Raji (cell line): ENCODE data around the gene RXFP1.

Source experiments
- POLR2A ChIP-seq: IDR thresholded peaks from 2 replicates; pipeline ENCODE4 v1.6.1; 2011; ENCODE audit warnings: low read depth, low read length, control low read depth; ENCODE audit not compliant: insufficient read depth

RXFP1 gene

DNA sequence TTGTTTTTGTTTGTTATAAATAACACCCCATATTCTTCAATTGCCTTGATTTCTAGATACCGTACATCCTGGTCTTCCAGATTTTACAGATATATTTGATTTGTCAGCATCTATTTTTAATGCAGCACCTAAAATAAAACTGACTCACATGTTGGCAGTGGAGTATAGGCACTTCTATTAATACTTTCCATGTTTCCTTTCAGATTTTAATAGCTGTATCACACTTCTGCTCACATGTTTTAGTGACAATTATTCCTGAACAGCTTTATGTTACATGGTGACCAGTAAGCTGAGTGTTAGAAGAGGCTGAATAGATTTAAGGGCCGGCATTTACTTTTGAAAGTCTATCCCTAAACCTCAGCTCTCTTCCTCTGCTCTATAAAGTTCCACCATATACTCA, 103.9 kb downstream of the RXFP1 start:
- TF ChIP-seq POLR2A, result no peak

DNA sequence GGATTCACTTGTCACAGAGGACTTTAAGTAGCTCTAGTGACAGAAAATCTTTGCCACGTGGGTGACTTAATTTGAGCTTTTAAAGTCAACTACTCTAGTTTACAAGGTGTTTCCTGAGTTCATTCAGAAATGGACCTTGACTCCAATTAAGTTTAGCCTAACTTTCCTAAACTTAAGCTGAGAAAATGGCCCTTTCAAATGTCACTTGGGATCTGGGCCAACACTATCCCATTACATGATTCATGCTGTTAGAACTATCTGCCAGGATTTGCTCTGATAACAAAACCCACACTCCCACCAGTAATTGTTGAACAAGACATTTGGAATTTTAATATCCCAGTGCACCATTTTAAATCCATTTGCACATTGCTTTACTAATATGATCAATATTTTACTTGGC, 109.2 kb downstream of the RXFP1 start:
- no peak for TF ChIP-seq POLR2A

DNA sequence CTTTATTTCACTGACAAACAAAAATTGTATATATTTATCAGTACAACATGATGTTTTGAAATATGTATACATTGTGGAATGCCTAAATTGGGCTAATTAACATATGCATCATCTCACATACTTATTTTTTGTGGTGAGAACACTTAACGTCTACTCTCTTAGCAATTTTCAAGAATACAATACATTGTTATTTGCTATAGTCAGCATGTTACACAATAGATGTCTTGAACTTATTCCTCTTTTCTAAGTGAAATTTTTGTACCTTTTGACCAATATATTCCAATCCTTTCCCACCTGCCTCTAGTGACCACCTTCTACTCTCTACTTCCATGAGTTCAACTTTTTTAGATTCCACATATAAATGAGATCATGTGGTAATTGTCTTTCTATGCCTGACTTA, 114.9 kb downstream of the RXFP1 start:
- no peak for TF ChIP-seq POLR2A

DNA sequence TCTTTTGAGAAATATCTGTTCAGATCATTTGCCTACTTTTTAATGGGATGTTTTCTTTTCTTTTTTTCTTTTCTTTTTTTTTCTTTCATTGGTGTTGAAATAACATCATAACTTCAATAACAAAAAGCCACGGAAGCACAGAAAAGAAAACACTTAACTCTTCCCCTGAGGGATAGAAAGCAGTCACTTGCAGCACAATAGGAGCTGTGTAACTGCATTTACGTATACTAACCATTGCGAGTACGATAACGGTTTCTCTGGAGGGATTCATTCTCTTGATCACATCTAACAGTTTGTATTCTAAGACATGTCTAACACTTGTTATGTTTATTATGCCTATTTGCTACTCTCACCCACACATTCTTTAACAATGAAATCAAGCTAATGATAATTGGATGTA, 122.7 kb downstream of the RXFP1 start:
- no peak for TF ChIP-seq POLR2A

DNA sequence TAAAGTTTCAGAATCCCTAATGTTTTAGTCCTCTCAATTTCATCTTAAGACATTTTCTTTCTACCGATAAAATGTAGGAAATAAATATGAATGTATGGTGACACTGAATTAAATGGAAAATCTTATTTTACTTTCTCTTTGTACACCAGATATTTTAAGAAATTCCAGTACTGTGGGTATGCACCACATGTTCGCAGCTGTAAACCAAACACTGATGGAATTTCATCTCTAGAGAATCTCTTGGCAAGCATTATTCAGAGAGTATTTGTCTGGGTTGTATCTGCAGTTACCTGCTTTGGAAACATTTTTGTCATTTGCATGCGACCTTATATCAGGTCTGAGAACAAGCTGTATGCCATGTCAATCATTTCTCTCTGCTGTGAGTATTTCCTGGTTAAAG, 123.1 kb downstream of the RXFP1 start:
- no peak for TF ChIP-seq POLR2A

DNA sequence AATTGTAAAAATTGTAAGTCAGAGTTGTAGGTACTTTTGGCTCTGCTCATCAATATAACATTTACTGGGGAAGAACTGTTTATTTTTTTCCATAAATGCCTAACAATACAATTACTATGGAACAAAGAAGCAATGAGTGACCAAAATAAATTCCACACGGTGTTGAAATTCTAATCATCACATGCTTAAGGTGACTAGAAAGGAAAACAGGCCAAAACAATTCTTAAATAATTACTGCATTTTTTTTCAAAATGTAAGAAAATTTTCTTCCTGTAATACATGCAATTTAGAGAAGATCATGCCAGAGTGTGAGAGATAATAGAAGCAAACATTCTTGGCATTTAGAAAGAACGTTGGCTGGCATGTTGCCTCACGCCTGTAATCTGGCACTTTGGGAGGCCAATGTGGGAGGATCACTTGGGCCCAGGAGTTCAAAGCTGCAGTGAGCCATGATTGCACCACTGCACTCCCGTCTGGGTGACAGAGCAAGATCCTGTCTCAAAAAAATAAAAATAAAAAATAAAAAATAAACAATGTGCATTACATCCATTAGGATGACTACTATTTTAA, 127.5 kb downstream of the RXFP1 start:
- no peak for TF ChIP-seq POLR2A

DNA sequence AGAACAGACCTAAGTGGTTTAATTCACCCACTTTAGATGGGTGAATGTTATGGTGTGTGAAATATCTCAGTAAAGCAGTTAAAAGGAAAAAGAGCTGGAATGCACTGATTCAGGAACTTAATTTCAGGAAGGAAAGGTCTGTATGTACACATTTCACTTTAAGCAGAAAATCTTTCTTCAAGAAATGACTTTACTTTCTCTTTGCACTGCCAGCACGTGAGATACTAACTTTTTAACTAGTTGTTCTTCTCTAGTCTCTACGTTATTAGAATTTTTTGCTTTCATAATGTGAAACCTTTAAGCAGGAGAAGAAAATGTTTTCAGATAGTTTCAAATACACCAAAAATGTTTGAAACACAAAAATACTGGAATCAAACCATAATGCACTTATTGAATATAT, 131.2 kb downstream of the RXFP1 start:
- TF ChIP-seq POLR2A, result no peak

DNA sequence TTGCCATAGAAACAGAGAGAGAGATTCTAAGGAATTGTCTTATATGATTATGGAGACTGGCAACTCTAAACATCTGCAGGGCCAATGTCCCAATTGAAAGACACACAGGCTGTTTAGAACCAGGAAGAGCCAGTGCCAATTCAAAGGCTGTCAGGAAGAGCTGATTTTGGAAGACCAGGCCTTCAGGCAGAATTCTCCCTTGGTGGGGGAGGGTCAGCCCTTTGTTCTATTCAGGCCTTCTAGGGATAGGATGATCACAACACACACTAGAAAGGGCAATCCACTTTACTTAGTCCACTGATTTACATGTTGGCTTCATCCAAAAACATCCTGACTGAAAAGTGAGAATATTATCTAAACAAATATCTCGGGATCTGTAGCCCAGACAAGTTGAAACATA, 134.8 kb downstream of the RXFP1 start:
- TF ChIP-seq POLR2A, result no peak

DNA sequence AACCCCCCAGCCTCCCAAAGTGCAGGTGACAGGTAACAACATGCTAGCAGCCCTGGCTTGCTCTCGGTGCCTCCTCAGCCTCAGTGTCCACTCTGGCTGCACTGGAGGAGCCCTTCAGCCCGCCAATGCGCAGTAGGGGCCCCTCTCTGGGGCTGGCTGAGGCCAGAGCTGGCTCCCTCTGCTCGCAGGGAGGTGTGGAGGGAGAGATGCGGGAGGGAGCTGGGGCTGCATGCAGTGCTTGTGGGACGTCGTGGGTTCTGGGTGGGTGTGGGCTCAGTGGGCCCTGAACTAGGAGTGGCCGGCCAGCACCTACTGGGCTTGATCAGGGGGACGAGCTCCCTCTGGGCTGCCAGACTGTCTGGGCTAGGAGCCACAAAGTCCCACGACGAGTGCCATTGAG, 135.6 kb downstream of the RXFP1 start:
- no peak for TF ChIP-seq POLR2A

DNA sequence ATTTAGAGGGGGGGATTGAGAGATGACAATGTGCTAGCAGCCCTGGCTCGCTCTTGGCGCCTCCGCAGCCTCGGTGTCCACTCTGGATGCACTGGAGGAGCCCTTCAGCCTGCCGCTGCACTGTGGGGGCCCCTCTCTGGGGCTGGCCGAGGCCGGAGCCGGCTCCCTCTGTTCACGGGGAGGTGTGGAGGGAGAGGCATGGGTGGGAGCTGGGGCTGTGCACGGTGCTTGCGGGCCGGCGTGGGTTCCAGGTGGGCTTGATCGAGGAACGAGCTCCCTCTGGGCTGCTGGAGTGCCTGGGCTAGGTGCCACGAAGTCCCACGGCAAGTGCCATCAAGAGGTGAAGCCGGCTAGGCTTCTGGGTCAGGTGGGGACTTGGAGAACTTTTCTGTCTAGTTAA, 143.1 kb downstream of the RXFP1 start:
- TF ChIP-seq POLR2A, result no peak

DNA sequence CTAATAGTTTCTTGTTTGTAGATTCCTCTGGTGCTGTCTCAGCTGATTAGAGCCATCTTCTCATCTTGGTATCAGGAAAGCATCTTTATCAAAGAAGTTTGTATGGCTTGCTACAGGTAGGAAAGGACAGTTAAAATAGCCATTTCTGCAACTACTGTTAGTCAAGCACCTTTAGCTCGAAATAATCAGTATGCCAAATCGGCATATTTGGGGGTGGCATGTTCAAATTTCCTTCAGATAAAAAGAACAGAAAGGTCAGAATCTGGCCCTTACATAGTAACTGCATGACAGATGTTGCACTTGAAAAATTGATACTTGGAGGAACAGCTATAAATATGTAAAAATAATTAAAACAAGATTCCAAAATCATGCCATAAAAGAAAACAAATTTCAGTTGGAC, 145.2 kb downstream of the RXFP1 start:
- TF ChIP-seq POLR2A, result no peak

DNA sequence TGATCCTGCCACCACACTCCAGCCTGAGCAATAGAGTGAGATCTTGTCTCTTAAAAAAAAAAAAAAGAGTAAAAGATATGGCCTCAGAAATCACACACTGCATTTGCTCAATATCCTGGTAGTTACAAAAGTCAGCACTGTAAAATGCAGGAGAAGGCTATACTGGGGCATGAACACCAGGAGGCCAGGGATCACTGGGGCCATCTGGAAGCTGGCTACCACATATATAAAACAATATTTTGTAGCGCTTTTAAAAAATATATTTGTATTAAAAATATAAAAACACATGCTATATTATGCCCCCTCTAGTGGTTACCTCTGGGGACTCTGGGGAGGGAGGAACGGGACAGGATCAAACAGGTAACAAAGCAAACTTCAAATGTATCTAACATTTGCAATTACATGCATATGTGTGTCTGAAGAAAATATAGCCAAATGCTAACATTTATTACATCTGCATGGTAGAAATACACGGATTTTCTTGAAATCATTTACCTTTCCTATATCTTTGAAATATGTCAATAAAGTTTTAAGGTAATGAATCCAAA, 146.0 kb downstream of the RXFP1 start:
- TF ChIP-seq POLR2A, result no peak

DNA sequence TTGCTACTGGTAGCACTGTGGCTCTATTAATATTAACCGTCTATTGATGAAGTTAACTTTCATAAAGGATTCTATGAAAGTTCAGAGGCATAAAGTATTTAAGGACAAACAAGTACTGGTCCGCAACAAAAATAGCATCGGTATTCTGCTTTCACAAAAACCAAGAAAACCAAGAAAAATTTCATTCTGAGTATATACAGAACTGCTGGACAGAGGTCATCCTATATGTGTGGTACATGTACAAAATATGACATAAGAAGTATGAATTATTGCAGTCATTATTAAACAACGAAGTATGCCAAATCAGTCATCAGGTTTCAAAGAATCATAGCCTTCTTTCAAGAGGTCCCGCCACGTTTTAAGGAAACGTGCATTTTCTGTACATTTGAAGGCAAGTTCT, 147.6 kb downstream of the RXFP1 start:
- no peak for TF ChIP-seq POLR2A

DNA sequence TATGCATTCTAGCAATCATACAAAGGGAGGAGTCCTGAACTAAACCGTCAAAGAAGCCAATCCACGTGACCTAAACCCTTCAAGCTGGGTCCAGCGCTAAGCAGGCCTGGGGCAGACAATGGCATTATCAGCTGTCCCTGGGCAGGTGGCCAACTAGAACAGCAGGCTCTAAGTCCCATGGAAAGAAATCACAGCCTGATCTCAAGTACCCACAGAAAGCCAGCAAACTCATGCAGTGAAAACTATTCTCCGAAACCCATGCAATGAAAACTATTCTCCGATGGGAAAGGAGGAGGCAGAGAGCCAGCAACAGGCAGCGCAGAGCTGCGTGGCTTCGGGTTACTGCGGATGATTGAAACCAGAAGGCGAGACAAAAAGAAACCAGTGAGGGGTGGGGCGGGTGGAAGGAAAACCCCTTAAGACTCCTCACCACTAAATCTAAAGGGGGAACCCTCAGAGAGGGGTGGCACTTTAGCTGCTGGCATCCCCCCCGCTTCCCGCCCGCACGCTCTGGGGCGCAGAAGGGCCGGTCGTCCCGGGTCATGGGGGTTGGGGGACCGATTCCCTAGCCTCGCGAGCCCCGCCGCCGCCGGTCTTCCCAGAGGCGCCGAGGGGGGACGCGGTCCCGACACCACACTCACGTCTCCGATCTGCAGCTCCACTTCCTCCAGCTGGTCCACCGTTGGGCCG, 149.4 kb downstream of the RXFP1 start:
- TF ChIP-seq POLR2A, result no peak

DNA sequence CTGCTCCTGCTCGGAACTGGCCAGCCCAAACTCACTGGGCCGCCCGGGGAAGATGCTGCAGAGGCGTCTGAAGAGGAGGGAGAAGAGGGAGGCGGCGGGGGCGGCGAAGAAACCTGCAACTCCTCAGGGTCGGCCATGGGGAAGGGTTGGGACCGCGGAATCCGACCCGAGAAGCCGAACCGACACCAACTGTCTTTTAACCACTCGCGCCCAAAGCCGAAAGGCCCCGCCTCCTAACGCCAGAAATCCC, 149.9 kb downstream of the RXFP1 start, which contains the start of gene C4orf46:
TSS of gene C4orf46 (minus strand) at position 223 of the 250 bp plus-strand sequence. CDS start at position 137, 86 bp downstream.
- TF ChIP-seq POLR2A, result peak; percentile 65

DNA sequence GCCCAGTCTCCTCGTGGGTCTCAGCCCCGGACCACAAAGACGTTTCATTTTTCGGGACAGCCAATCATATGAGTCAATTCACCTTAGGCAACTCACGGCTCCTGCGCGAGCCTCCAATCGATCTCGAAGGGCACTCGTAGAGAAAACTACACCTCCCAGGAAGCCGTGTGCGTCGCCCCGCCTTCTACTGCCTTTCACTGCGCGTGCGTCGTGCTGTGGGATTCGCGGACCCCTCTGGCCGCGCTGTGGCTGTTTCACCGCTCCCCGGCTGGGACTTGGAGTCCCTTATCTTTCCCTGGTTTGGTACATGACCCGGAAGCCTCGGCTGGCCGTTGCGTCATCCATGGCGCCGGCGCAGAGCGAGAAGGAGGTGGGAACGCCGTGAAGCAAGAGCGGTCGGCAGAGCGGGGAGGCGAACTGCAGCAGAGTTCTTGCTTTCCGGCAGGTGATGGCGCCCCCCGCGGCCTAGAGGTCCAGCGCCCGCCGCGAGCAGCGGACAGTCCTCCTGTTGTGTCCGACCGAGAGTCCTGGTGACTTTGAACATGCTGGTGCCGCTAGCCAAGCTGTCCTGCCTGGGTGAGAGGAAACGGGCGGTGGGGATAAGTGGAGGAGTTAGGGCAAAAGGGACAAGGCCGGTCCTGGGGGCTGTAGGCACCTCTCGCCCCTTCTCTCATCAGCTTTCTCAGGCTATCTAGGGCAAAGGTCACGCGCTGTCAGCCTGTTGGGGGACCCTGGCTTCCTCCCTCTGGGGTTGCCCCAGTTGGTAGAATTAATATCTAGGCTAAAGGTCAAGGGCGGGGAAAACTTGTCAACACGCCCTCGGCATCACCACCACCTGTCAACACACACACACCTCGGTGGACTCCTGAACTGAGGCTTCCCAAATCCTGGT, 150.5 kb downstream of the RXFP1 start, which contains the start of gene ETFDH:
TSS of gene ETFDH (plus strand) at position 382 of the 892 bp plus-strand sequence. CDS start at position 543, 161 bp downstream.
- no peak; the same call in 1 of the 2 replicates for TF ChIP-seq POLR2A
